Airway epithelial cell (primary cell): Measurements from ENCODE around the gene C9orf78. TPM values are rescaled to one million over a fixed set of nuclear protein-coding genes. Genes with fewer than 3 reads are reported as not detected.

Experiments
- total RNA-seq: library from RNA; depleted of rRNA; stranded (reverse); fragments of >200 nt; gene quantifications from 2 replicates; pipeline ENCODE4 v1.2.3, GENCODE V29; 2015

The C9orf78 gene, protein sequence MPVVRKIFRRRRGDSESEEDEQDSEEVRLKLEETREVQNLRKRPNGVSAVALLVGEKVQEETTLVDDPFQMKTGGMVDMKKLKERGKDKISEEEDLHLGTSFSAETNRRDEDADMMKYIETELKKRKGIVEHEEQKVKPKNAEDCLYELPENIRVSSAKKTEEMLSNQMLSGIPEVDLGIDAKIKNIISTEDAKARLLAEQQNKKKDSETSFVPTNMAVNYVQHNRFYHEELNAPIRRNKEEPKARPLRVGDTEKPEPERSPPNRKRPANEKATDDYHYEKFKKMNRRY
- total RNA-seq: 33.7 and 38.4 TPM in 2 replicates

DNA sequence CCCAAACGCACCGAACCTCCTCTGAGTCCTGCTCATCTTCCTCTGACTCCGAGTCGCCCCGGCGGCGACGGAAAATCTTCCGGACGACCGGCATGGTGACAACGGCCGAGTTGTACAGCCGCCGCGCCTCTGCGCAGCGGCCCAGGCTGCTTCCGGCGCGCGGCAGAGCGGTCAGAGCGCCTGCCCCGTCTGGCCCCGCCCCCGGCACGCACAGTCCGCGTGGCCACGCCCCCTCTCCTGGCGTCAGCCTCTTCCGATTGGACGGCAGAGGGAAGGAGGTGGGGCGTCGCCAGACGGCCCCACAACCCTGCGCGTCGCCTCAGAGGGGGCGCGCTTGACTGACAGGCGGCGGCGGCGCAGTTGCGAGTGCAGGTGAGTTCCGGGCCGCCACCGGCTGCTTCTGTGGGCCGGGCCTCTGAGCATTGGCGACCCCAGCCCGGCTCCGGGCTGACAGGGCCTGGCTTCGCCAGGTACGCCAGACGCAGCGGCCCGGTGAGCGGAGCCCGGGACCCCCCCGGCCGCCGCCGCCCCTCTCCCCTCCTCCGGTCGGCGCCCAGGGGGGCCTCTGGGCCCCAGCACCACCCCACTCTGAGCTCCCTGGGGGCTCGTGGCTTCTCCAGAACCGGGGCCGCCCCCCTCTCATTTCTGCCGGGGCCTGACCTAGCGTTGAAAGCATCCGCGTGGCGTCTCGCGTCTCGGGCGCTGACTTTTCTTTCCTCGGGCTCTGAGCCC is at the start of gene C9orf78, which contains the start of gene USP20:
Gene C9orf78 (minus strand): TSS at position 148 of the 732 bp plus-strand sequence. CDS start 54 bp downstream, at position 94.
Gene USP20 (plus strand): TSS at position 331 of the 732 bp plus-strand sequence. CDS start 17,098 bp downstream, outside the sequence.

DNA sequence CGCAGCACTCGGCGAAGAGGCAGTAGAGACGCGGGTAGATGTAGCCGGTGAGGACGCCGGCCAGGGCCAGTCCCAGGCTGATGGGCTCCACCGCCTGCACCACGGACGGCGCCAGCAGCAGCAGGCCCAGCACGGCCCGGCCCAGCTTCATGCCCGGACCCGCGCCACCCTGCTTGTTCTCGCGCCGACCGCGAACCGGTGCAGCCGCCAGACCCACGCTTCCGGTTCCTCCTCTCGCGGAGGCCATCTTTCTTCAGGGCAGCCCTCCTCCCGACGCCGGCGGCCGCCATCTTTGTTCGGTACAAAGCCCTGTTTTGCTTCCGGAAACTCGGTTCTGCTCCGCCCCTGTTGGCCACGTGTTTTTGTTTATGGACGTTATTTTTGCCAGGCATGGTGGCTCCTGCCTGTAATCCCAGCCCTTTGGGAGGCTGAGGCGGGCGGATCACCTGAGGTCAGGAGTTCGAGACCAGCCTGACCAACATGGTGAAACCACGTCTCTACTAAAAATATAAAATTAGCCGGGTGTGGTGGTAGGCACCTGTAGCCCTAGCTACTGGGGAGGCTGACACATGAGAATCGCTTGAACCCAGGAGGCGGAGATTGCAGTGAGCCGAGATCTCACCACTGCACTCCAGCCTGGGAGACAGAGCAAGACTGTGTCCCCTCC is 11.0 kb downstream of the C9orf78 start, which contains the start of gene TOR1A:
Gene TOR1A (minus strand): TSS at position 202 of the 667 bp plus-strand sequence. CDS start 51 bp downstream, at position 151.

DNA sequence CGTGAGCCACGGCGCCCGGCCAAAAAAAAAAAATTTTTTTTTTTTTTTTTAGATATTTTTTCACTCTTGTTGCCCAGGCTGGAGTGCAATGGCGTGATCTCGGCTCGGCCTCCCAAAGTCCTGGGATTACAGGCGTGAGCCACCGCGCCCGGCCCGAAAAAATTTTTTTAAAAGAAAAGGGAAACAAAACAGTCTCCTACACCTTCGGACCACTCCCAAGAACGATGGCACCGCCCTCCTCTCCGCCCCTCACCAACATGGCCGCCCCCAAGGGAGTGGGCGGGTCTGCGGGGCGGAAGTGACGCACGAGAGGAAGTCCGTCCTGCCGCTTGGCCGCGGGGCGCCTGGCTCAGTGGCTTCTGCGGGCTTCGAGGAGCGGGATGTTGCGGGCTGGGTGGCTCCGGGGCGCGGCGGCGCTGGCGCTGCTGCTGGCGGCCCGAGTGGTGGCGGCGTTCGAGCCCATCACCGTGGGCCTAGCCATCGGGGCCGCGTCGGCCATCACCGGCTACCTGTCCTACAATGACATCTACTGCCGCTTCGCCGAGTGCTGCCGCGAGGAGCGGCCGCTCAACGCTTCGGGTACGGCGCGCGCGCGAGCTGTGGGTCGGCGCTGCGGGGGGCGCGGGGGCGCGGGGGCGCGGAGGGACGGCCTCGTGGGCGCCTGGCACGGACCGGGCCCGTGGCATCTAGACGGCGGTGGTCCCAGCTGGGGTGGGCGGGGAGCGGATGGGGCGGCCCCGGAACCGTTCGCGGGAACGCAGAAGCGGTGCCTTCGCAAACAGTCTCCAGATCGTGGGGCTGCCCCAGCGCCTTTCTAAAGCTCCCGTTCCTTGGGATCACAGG is 32.0 kb downstream of the C9orf78 start, which contains the start of gene TOR1B:
Gene TOR1B (plus strand): TSS at position 352 of the 843 bp plus-strand sequence. CDS start 29 bp downstream, at position 381.

Other genes starting within 250 kb of the C9orf78 start
- gene C9orf50, start 214.2 kb downstream of the C9orf78 start, total RNA-seq: not detected in 2 replicates
- 23.4 and 50.6 TPM in 2 replicates for gene NTMT1, start 209.1 kb downstream of the C9orf78 start, total RNA-seq
- gene ASB6, start 193.1 kb downstream of the C9orf78 start, total RNA-seq: 22.3 and 26.7 TPM in 2 replicates
- 0.33 and 1.2 TPM in 2 replicates for gene PRRX2, start 169.6 kb downstream of the C9orf78 start, total RNA-seq
- gene PTGES, start 82.2 kb downstream of the C9orf78 start, total RNA-seq: 39.3 and 40.9 TPM in 2 replicates
- gene TOR1B, start 32.1 kb downstream of the C9orf78 start, total RNA-seq: 16.9 and 30.3 TPM in 2 replicates
- 29.5 and 45.5 TPM in 2 replicates for gene TOR1A, start 11.1 kb downstream of the C9orf78 start, total RNA-seq
- 16.2 and 19.2 TPM in 2 replicates for gene USP20, start 183 bp upstream of the C9orf78 start, total RNA-seq
- gene FNBP1, start 207.9 kb upstream of the C9orf78 start, total RNA-seq: 9.1 and 13.5 TPM in 2 replicates
- gene GPR107, start 218.6 kb upstream of the C9orf78 start, total RNA-seq: 12.3 and 20.6 TPM in 2 replicates